Fibroblast of villous mesenchyme (primary cell): Measurements from ENCODE around the gene SNN. TPM values are rescaled to one million over a fixed set of nuclear protein-coding genes. Genes with fewer than 3 reads are reported as not detected.

Source experiments
- DNase-seq: peaks from one replicate; pipeline ENCODE4 v3.0.0-alpha.2; 2010; ENCODE audit warnings: low read depth
- H3K4me3 ChIP-seq: 2 replicates; pipeline ENCODE4 v1.5.1; 2011; ENCODE audit warnings: low read depth, mild to moderate bottlenecking, low read length
- total RNA-seq: library from RNA; depleted of rRNA; stranded (reverse); fragments of >200 nt; gene quantifications from 2 replicates; pipeline ENCODE4 v1.2.3, GENCODE V29; 2012
- TF ChIP-seq, protein P1 (sequence below): IDR thresholded peaks from 2 replicates; pipeline ENCODE4 v1.5.1; 2012; ENCODE audit warnings: low read depth, mild to moderate bottlenecking, low read length; ENCODE audit not compliant: insufficient read depth

The SNN gene
- total RNA-seq, 1 donor: 13.0 TPM

DNA sequence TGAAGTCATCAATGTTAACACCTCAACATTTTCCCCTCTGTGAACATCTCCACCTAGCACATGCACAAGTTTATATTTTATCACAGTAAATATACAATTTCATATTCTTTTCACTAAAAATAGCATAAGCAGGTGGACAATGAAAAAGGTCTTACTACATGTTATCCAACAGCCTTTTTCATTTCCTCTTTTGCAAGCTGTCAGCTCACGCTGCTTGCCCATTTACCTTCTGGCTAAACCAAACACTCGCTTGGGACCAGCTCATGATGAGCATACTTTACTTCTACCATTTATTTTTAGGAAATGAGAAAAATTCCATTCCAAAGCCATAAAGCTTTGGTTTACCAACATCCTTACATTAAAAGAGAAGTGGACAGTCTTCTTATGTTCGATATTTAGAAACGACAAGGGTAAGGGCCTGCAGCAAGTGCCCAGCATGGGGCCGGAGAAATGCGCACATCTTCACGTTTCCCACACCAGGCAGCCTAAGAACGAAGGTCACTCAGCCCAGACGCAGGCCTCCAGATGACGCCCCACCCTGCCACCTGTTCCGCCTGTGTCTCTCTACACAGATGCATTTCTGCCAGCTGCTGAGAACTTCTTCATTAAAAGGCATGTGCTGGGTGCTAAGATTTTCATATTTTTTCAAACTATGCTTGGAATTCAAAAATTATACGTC lies 13.9 kb downstream of the SNN start:
- no peak for DNase-seq
- no peak overlapping the region for H3K4me3 ChIP-seq
- TF ChIP-seq, protein P1, sequence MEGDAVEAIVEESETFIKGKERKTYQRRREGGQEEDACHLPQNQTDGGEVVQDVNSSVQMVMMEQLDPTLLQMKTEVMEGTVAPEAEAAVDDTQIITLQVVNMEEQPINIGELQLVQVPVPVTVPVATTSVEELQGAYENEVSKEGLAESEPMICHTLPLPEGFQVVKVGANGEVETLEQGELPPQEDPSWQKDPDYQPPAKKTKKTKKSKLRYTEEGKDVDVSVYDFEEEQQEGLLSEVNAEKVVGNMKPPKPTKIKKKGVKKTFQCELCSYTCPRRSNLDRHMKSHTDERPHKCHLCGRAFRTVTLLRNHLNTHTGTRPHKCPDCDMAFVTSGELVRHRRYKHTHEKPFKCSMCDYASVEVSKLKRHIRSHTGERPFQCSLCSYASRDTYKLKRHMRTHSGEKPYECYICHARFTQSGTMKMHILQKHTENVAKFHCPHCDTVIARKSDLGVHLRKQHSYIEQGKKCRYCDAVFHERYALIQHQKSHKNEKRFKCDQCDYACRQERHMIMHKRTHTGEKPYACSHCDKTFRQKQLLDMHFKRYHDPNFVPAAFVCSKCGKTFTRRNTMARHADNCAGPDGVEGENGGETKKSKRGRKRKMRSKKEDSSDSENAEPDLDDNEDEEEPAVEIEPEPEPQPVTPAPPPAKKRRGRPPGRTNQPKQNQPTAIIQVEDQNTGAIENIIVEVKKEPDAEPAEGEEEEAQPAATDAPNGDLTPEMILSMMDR: no peak

DNA sequence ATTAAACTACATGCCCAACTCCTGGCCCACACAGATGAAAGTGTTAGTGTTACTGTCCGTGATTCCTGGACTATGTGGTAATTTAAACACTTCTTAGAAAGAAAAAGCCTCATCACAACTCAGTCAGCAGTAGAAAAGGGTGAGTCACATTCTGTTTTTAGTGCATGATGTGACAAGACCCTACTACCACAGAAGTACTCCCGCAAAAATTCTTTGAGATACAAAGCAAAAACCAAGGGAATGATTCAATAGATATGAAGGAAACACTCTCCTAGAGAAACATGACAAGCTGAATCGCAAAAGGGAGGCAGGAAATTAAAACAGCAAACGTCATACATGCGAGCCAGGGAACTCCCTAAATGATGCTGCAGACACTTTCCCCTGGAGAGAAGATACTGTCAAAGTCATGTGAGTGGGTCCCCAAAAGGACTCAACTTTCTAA lies 14.4 kb downstream of the SNN start:
- H3K4me3 ChIP-seq: no peak overlapping the region
- TF ChIP-seq, protein P1: no peak
- peak; percentile 88 for DNase-seq

DNA sequence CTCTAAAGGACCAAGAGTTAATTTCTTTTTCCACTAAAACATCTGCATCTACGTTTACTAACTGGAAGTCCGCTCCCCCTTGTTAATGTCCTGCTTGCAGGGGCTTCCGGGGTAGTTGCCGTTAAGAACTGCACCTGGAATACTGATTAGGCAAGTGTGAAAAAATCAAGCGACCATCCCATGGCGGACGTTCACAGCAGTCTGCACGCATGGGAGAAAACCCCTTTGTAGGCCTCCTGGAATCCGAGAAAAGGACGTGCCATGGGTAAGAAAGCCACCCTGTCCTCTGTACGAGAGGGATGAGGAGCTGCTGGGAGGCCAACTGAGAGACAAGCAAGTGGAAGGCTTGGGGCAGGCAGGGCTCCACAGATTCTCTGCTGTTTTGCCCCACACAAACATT lies 14.9 kb downstream of the SNN start:
- H3K4me3 ChIP-seq: no peak overlapping the region
- DNase-seq: no peak
- TF ChIP-seq, protein P1: no peak

DNA sequence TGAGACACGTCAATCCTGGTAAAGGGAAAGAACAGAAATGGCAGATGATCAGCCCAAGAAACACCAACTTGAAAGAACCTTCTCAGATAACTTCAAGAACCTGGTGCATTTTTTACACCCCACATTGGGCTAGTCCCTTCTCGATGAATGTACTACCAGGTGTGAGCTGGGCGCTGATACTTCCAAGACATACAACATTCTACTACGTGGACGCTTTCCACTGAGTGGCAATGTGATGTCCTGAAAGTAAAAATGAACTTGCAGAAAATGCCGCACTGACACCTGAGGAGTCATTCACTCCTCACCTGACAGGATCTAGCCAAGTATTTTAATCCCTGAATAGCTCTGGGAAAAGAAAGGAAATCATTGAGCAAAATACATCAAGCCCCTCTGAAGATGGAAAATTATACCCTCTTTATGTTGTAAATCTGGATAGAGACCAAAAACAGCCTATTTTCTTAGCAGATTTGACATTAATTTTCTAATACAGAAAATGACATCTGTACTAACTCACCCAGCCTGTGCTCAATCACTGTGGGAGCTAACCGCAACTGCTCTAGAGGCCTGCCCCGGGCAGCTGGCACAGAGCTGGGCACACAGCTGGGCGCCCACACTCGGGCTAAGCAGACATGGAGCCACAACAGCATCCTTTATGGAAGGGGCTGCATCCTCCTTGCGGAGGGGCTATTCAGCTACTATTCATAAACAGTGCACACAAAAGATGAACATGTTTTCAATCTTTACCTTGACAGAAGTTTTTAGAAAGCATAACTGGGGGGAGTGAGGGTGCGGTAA lies 16.2 kb downstream of the SNN start:
- no peak for DNase-seq
- H3K4me3 ChIP-seq: no peak overlapping the region
- TF ChIP-seq, protein P1: no peak

DNA sequence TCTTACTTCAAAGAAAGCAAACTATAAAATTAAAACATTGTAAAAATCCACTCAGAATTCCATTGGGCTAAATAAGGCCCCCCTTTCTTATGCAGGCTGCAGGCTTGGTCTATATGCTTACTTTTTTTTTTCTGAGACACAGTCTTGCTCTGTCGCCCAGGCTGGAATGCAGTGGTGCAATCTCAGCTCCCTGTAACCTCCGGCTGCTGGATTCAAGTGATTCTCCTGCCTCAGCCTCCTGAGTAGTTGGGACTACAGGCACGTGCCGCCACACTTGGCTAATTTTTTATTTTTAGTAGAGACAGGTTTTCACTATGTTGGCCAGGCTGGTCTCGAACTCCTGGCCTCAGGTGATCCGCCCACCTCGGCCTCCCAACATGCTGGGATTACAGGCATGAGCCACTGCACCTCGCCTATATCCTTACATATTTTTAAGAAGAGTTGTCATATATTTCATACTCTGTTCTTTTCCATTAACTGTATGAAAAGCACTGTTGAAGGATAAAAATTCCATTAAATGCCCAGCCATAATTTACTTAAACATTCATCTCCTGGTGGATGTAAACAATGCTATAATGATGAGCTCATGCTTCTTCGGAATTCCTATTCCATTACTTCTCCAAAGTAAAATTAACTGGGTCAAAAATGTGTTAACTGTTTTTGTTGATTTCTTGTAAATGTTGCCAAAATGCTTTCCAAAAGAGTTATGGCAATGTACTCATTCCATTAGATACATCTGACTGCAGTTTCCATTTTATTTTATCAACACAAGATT lies 17.8 kb downstream of the SNN start:
- TF ChIP-seq, protein P1: no peak
- DNase-seq: peak; percentile 63
- H3K4me3 ChIP-seq: no peak overlapping the region

DNA sequence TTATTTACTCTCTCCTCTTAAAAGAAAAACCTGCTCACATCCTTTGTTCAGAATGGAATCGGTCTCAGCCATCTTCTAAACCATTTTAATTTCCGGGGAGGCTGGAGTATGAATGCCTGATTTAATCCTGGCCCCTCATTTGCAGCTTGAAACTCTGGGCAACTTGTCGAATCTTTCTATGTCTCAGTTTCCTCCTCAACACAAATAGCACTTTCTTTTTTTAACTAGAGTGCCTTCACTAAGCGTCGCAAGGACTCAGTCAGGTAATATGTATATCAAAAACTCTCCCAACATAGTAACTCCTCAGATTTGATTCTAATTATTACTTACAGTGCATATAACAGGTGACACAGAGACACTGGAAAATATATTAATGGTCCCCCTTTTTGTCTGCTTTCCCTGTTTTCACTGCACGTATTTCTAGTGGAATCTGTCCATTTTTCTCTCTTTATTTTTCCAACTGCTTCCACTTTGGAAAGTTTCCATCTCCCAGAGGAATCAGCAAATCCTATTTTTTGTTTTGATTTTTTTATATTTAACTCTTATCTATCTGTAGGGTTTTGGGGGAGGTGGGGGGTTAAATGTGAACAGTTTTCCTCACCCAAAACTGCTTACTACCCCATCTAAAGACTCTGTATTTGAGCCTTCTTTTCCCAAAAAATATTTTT lies 18.6 kb downstream of the SNN start:
- DNase-seq: no peak
- no peak overlapping the region for H3K4me3 ChIP-seq
- TF ChIP-seq, protein P1: no peak
